Measurements from ENCODE around the gene VEGFB.

VEGFB gene

GRCh38 chr11:64208796-64209562 lies 25.4 kb upstream of the VEGFB start:
- Histone ChIP-seq H3K4me3 (ENCODE audit: low read depth, low read length) (no peak overlapping the region), H3K4ac (ENCODE audit: low read depth, low read length) (no peak overlapping the region), H4K8ac (ENCODE audit: low read depth, low read length) (no peak overlapping the region), H4K91ac (ENCODE audit: low read depth, low read length) (no peak overlapping the region), H3K9me3 (ENCODE audit: insufficient read depth, low read depth, low read length) (no peaks in the 10 kb centered on the region), H3K79me2 (ENCODE audit: control insufficient read depth, insufficient read depth, low read length, poor library complexity) (no peaks in the 10 kb centered on the region), H2AK5ac (ENCODE audit: low read length) (no peak overlapping the region), H3K9ac (ENCODE audit: low read length) (no peak overlapping the region), H2BK12ac (ENCODE audit: low read length) (no peak overlapping the region), H3K79me1 (ENCODE audit: low read length) (no peaks in the 10 kb centered on the region), H3K23ac (ENCODE audit: low read length) (no peak overlapping the region), H2AFZ (ENCODE audit: insufficient read depth, low read length, poor library complexity) (no peak overlapping the region), H3K4me2 (ENCODE audit: low read length) (no peak overlapping the region), H2BK5ac (ENCODE audit: low read depth, low read length, poor library complexity) (no peak overlapping the region), H3K27ac (ENCODE audit: low read depth, low read length) (no peak overlapping the region), H3K4me1 (ENCODE audit: control insufficient read depth in 1 of 2, insufficient read depth in 2 of 2, low read length in 2 of 2) (peaks cover 0 to 7% of the 10 kb centered on the region in 2 experiments), H2BK120ac (ENCODE audit: insufficient read depth, low read length, poor library complexity) (no peak overlapping the region), H3K36me3 (ENCODE audit: control insufficient read depth in 1 of 2, insufficient read depth in 2 of 2, low read length in 2 of 2) (peaks cover 44 to 52% of the 10 kb centered on the region in 2 experiments), H4K12ac (ENCODE audit: low read depth, low read length) (no peak overlapping the region), H3K27me3 (ENCODE audit: insufficient read depth, low read length) (no peaks in the 10 kb centered on the region), H3K18ac (ENCODE audit: low read length) (no peak overlapping the region), H3K14ac (ENCODE audit: low read length) (no peak overlapping the region)
- WGBS (ENCODE audit: extremely low coverage, insufficient coverage, insufficient read length), result no CpG with 5 or more reads among the region's 18 CpGs
- DNase-seq, result no peak

- no peak overlapping the region for H3K27ac ChIP-seq (ENCODE audit: low read depth, low read length)
- H3K9ac ChIP-seq (ENCODE audit: low read length), result no peak overlapping the region
- H3K18ac ChIP-seq (ENCODE audit: low read length), result no peak overlapping the region
- H2AK5ac ChIP-seq (ENCODE audit: low read length), result no peak overlapping the region
- no peak for DNase-seq
- H3K4me3 ChIP-seq (ENCODE audit: low read depth, low read length), result no peak overlapping the region
- no peak overlapping the region for H3K4me2 ChIP-seq (ENCODE audit: low read length)
- WGBS (ENCODE audit: extremely low coverage, insufficient coverage, insufficient read length), result no CpG with 5 or more reads among the region's 8 CpGs
- H3K14ac ChIP-seq (ENCODE audit: low read length), result no peak overlapping the region
- H3K9me3 ChIP-seq (ENCODE audit: insufficient read depth, low read depth, low read length), result no peaks in the 10 kb centered on the region
- H3K36me3 ChIP-seq (ENCODE audit: control insufficient read depth in 1 of 2, insufficient read depth in 2 of 2, low read length in 2 of 2), result peaks cover 38 to 47% of the 10 kb centered on the region in 2 experiments
- no peak overlapping the region for H4K91ac ChIP-seq (ENCODE audit: low read depth, low read length)
- H4K8ac ChIP-seq (ENCODE audit: low read depth, low read length), result no peak overlapping the region
- no peaks in the 10 kb centered on the region for H3K79me2 ChIP-seq (ENCODE audit: control insufficient read depth, insufficient read depth, low read length, poor library complexity)
- H2BK12ac ChIP-seq (ENCODE audit: low read length), result no peak overlapping the region
- H3K79me1 ChIP-seq (ENCODE audit: low read length), result no peaks in the 10 kb centered on the region
- no peaks in the 10 kb centered on the region for H3K27me3 ChIP-seq (ENCODE audit: insufficient read depth, low read length)
- no peak overlapping the region for H3K4ac ChIP-seq (ENCODE audit: low read depth, low read length)
- H2BK120ac ChIP-seq (ENCODE audit: insufficient read depth, low read length, poor library complexity), result no peak overlapping the region
- H3K4me1 ChIP-seq (ENCODE audit: control insufficient read depth in 1 of 2, insufficient read depth in 2 of 2, low read length in 2 of 2), result peaks cover 0 to 7% of the 10 kb centered on the region in 2 experiments
- H3K23ac ChIP-seq (ENCODE audit: low read length), result no peak overlapping the region
- H4K12ac ChIP-seq (ENCODE audit: low read depth, low read length), result no peak overlapping the region
- no peak overlapping the region for H2BK5ac ChIP-seq (ENCODE audit: low read depth, low read length, poor library complexity)
- no peak overlapping the region for H2AFZ ChIP-seq (ENCODE audit: insufficient read depth, low read length, poor library complexity)
These were observed 24.9 kb upstream of the VEGFB start for GRCh38 chr11:64209563-64209843.

- Histone ChIP-seq H3K36me3 (ENCODE audit: control insufficient read depth in 1 of 2, insufficient read depth in 2 of 2, low read length in 2 of 2) (peaks cover 35 to 40% of the 10 kb centered on the region in 2 experiments), H2BK120ac (ENCODE audit: insufficient read depth, low read length, poor library complexity) (no peak overlapping the region), H3K27ac (ENCODE audit: low read depth, low read length) (no peak overlapping the region), H3K79me1 (ENCODE audit: low read length) (no peaks in the 10 kb centered on the region), H4K12ac (ENCODE audit: low read depth, low read length) (no peak overlapping the region), H3K9me3 (ENCODE audit: insufficient read depth, low read depth, low read length) (no peaks in the 10 kb centered on the region), H3K18ac (ENCODE audit: low read length) (no peak overlapping the region), H3K27me3 (ENCODE audit: insufficient read depth, low read length) (no peaks in the 10 kb centered on the region), H3K4ac (ENCODE audit: low read depth, low read length) (no peak overlapping the region), H4K8ac (ENCODE audit: low read depth, low read length) (no peak overlapping the region), H3K14ac (ENCODE audit: low read length) (no peak overlapping the region), H3K4me2 (ENCODE audit: low read length) (no peak overlapping the region), H3K4me1 (ENCODE audit: control insufficient read depth in 1 of 2, insufficient read depth in 2 of 2, low read length in 2 of 2) (peaks cover 0 to 7% of the 10 kb centered on the region in 2 experiments), H2BK12ac (ENCODE audit: low read length) (no peak overlapping the region), H2AK5ac (ENCODE audit: low read length) (no peak overlapping the region), H4K91ac (ENCODE audit: low read depth, low read length) (no peak overlapping the region), H3K79me2 (ENCODE audit: control insufficient read depth, insufficient read depth, low read length, poor library complexity) (no peaks in the 10 kb centered on the region), H3K23ac (ENCODE audit: low read length) (no peak overlapping the region), H2AFZ (ENCODE audit: insufficient read depth, low read length, poor library complexity) (no peak overlapping the region), H2BK5ac (ENCODE audit: low read depth, low read length, poor library complexity) (no peak overlapping the region), H3K9ac (ENCODE audit: low read length) (no peak overlapping the region), H3K4me3 (ENCODE audit: low read depth, low read length) (no peak overlapping the region)
- WGBS (ENCODE audit: extremely low coverage, insufficient coverage, insufficient read length), result no CpG with 5 or more reads among the region's 24 CpGs
- DNase-seq, result no peak
These were observed 23.9 kb upstream of the VEGFB start for GRCh38 chr11:64210301-64211020.

GRCh38 chr11:64211181-64211872 lies 23.1 kb upstream of the VEGFB start:
- no peak overlapping the region for H3K4me2 ChIP-seq (ENCODE audit: low read length)
- no peak for DNase-seq
- no peak overlapping the region for H3K4me3 ChIP-seq (ENCODE audit: low read depth, low read length)
- no peak overlapping the region for H3K23ac ChIP-seq (ENCODE audit: low read length)
- no peaks in the 10 kb centered on the region for H3K79me2 ChIP-seq (ENCODE audit: control insufficient read depth, insufficient read depth, low read length, poor library complexity)
- no peak overlapping the region for H2AK5ac ChIP-seq (ENCODE audit: low read length)
- H3K27ac ChIP-seq (ENCODE audit: low read depth, low read length), result no peak overlapping the region
- H2BK12ac ChIP-seq (ENCODE audit: low read length), result no peak overlapping the region
- no peak overlapping the region for H4K8ac ChIP-seq (ENCODE audit: low read depth, low read length)
- H3K27me3 ChIP-seq (ENCODE audit: insufficient read depth, low read length), result no peaks in the 10 kb centered on the region
- no peak overlapping the region for H3K9ac ChIP-seq (ENCODE audit: low read length)
- H3K18ac ChIP-seq (ENCODE audit: low read length), result no peak overlapping the region
- H3K36me3 ChIP-seq (ENCODE audit: control insufficient read depth in 1 of 2, insufficient read depth in 2 of 2, low read length in 2 of 2), result peaks cover 27 to 31% of the 10 kb centered on the region in 2 experiments
- peaks cover 0 to 7% of the 10 kb centered on the region in 2 experiments for H3K4me1 ChIP-seq (ENCODE audit: control insufficient read depth in 1 of 2, insufficient read depth in 2 of 2, low read length in 2 of 2)
- H4K12ac ChIP-seq (ENCODE audit: low read depth, low read length), result no peak overlapping the region
- no peak overlapping the region for H2AFZ ChIP-seq (ENCODE audit: insufficient read depth, low read length, poor library complexity)
- no peak overlapping the region for H3K4ac ChIP-seq (ENCODE audit: low read depth, low read length)
- H3K9me3 ChIP-seq (ENCODE audit: insufficient read depth, low read depth, low read length), result no peaks in the 10 kb centered on the region
- H2BK120ac ChIP-seq (ENCODE audit: insufficient read depth, low read length, poor library complexity), result no peak overlapping the region
- no peaks in the 10 kb centered on the region for H3K79me1 ChIP-seq (ENCODE audit: low read length)
- H2BK5ac ChIP-seq (ENCODE audit: low read depth, low read length, poor library complexity), result no peak overlapping the region
- WGBS (ENCODE audit: extremely low coverage, insufficient coverage, insufficient read length), result no CpG with 5 or more reads among the region's 30 CpGs
- H3K14ac ChIP-seq (ENCODE audit: low read length), result no peak overlapping the region
- H4K91ac ChIP-seq (ENCODE audit: low read depth, low read length), result no peak overlapping the region

Data from trophoblast cell (in vitro differentiated cells and primary cell).